Measurements from ENCODE around the gene LRRC9. TPM values are rescaled to one million over a fixed set of nuclear protein-coding genes. Genes with fewer than 3 reads are reported as not detected.

Gene LRRC9
- total RNA-seq, 1 experiment from 2014 or later = 0.77 TPM

DNA sequence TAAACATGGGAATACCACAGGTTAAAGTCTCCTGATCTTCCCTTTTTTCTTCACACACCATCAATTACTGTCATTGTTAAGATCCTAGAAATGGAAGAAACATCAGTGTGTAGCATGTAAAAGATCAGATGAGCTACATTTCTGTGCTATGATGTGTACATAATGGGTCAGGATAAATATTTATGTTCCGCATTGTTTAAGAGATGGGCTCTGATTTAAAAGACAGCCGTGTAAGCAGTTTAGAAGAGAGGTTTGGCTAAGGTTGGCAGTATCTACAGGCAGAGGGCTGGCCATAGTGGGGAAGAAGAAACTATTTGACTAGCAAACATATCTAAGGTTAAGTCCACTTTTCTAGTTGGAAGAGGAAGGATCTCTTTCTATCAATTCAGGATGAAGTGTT lies 49.4 kb downstream of the LRRC9 start:
- Histone ChIP-seq H3K4ac (ENCODE audit: low read depth, low read length) (no peak overlapping the region), H2BK20ac (ENCODE audit: low read depth, low read length, poor library complexity, severe bottlenecking) (no peak overlapping the region), H2BK15ac (ENCODE audit: low read depth, low read length) (no peak overlapping the region), H3K79me1 (ENCODE audit: insufficient read depth, low read depth, low read length, poor library complexity, severe bottlenecking) (no peaks in the 10 kb centered on the region), H3K4me2 (ENCODE audit: insufficient read depth, insufficient read length, low read length) (no peak overlapping the region), H3K27me3 (ENCODE audit: insufficient read depth, low read length) (no peaks in the 10 kb centered on the region), H3T11ph (ENCODE audit: low read length) (no peak overlapping the region), H4K8ac (replicated peaks; ENCODE audit: insufficient read length, low read depth, low read length) (no peak overlapping the region), H2BK12ac (ENCODE audit: insufficient read length, low read depth, low read length) (no peak overlapping the region), H3K9ac (ENCODE audit: extremely low read depth, insufficient read length, low read length) (no peak overlapping the region), H2BK5ac (ENCODE audit: insufficient read length, low read length) (no peak overlapping the region), H3K56ac (ENCODE audit: insufficient read length, low read depth, low read length) (no peak overlapping the region), H2AFZ (ENCODE audit: low read length) (no peak overlapping the region), H3K9me3 (ENCODE audit: control insufficient read depth, low read depth, low read length) (no peaks in the 10 kb centered on the region), H3K23me2 (ENCODE audit: insufficient read length, low read depth, low read length, poor library complexity, severe bottlenecking) (no peaks in the 10 kb centered on the region), H2BK120ac (ENCODE audit: low read depth, low read length, poor library complexity, severe bottlenecking) (no peak overlapping the region), H3K27ac (ENCODE audit: insufficient read length, low read depth, low read length) (no peak overlapping the region), H4K20me1 (ENCODE audit: control insufficient read depth, insufficient read depth, insufficient read length) (no peaks in the 10 kb centered on the region), H2AK5ac (ENCODE audit: insufficient read length, low read length) (no peak overlapping the region), H4K5ac (ENCODE audit: insufficient read length, low read depth, low read length) (no peak overlapping the region), H4K91ac (ENCODE audit: insufficient read length, low read depth, low read length) (no peak overlapping the region), H3K18ac (ENCODE audit: insufficient read length, low read depth, low read length) (no peak overlapping the region), H3K79me2 (ENCODE audit: insufficient read depth, low read length) (no peaks in the 10 kb centered on the region), H3K23ac (ENCODE audit: insufficient read length, low read depth, low read length) (no peak overlapping the region), H3K4me1 (ENCODE audit: insufficient read depth, low read length) (no peaks in the 10 kb centered on the region), H3K14ac (ENCODE audit: insufficient read depth, low read length) (no peak overlapping the region)
- H3K27ac Mint-ChIP-seq = no peak overlapping the region
- no peak overlapping the region for H3K4me3 Mint-ChIP-seq
- no peak for TF ChIP-seq CTCF (conservative IDR thresholded peaks at IDR 0.05)
- H3K36me3 Mint-ChIP-seq (ENCODE audit: insufficient read depth in 1 of 3, low read depth in 3 of 3) = no peaks in the 10 kb centered on the region
- H3K27me3 Mint-ChIP-seq (ENCODE audit: low read depth) = no peaks in the 10 kb centered on the region
- WGBS (ENCODE audit: extremely low coverage, insufficient read length, low lambda C conversion rate) = no CpG with 5 or more reads among the region's 2 CpGs
- H3K4me1 Mint-ChIP-seq = peaks cover 14 to 17% of the 10 kb centered on the region in 2 experiments
- no peak for DNase-seq
- H3K9me3 Mint-ChIP-seq = no peaks in the 10 kb centered on the region
